Measurements from ENCODE around the gene IRF2.

- no peak for TF ChIP-seq CTCF (IDR thresholded peaks at IDR 0.05; ENCODE audit: poor library complexity, severe bottlenecking)
- TF ChIP-seq POLR2AphosphoS5 (IDR thresholded peaks at IDR 0.05), result no peak
- no peak for TF ChIP-seq MXI1 (conservative IDR thresholded peaks at IDR 0.05; ENCODE audit: poor library complexity, severe bottlenecking)
These were observed 136.4 kb downstream of the IRF2 start for GRCh38 chr4:184337907-184338306.
